ENCODE measurements around the gene BIN1.

DNA sequence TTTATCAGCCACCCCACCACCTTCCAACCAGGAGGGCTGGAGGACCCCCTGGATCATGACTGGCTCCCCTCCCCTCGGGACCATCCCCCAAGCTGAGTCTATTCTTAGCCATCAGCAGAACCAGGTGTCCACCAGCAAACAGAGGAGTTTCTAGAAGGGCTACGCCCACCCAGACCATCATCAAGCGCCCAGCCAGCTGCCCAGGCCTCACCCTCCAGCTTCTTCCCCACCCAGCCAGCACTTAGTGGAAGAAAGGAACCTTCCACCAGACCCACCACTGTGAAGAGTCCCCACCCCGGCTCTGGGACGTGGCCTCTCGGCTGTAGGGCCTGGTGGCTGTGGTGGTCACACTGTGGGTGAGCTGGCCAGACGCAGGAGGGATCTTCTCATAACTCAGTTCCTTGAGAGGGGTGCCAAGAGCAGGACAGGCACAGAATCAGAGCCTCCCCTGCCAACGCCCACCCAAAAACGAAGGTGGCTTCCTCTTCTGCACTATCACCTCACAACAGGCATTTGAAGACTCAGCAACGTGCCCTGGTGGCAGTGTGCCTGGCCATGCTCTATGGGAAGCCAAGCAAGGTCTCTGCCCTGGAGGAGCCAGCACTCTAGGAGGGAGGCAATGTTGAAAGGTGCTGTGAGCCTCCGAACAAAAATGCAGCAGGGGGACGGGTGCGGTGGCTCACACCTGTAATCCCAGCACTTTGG is 19.0 kb downstream of the BIN1 start:
- TF ChIP-seq, protein P1, sequence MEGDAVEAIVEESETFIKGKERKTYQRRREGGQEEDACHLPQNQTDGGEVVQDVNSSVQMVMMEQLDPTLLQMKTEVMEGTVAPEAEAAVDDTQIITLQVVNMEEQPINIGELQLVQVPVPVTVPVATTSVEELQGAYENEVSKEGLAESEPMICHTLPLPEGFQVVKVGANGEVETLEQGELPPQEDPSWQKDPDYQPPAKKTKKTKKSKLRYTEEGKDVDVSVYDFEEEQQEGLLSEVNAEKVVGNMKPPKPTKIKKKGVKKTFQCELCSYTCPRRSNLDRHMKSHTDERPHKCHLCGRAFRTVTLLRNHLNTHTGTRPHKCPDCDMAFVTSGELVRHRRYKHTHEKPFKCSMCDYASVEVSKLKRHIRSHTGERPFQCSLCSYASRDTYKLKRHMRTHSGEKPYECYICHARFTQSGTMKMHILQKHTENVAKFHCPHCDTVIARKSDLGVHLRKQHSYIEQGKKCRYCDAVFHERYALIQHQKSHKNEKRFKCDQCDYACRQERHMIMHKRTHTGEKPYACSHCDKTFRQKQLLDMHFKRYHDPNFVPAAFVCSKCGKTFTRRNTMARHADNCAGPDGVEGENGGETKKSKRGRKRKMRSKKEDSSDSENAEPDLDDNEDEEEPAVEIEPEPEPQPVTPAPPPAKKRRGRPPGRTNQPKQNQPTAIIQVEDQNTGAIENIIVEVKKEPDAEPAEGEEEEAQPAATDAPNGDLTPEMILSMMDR (optimal IDR thresholded peaks at IDR 0.05 in 1 of 3, IDR thresholded peaks at IDR 0.05 in 1 of 3, conservative IDR thresholded peaks at IDR 0.05 in 1 of 3; ENCODE audit: extremely low read depth in 1 of 3, insufficient read depth in 2 of 3, low read length in 3 of 3), result no peak
- TF ChIP-seq EZH2 (IDR thresholded peaks at IDR 0.05; ENCODE audit: low read length), result no peak
